HL-60 (cell line): Measurements from ENCODE around the gene PPP2R2D.

ENCODE experiments used
- CTCF ChIP-seq: IDR thresholded peaks from one replicate; pipeline ENCODE4 v1.5.1; 2011; ENCODE audit warnings: low read length, control low read depth, inconsistent platforms; ENCODE audit not compliant: insufficient read depth
- GABPA ChIP-seq: IDR thresholded peaks from 2 replicates; pipeline ENCODE4 v1.6.1; 2012; ENCODE audit warnings: low read depth
- POLR2AphosphoS5 ChIP-seq: IDR thresholded peaks from 2 replicates; pipeline ENCODE4 v1.6.1; 2012; ENCODE audit warnings: low read depth
- TF ChIP-seq, protein P1 (sequence below): IDR thresholded peaks from 2 replicates; pipeline ENCODE4 v1.6.1; 2012; ENCODE audit warnings: low read depth; ENCODE audit not compliant: insufficient replicate concordance

- TF ChIP-seq CTCF (no peak), GABPA (no peak), POLR2AphosphoS5 (no peak)
- TF ChIP-seq, protein P1, sequence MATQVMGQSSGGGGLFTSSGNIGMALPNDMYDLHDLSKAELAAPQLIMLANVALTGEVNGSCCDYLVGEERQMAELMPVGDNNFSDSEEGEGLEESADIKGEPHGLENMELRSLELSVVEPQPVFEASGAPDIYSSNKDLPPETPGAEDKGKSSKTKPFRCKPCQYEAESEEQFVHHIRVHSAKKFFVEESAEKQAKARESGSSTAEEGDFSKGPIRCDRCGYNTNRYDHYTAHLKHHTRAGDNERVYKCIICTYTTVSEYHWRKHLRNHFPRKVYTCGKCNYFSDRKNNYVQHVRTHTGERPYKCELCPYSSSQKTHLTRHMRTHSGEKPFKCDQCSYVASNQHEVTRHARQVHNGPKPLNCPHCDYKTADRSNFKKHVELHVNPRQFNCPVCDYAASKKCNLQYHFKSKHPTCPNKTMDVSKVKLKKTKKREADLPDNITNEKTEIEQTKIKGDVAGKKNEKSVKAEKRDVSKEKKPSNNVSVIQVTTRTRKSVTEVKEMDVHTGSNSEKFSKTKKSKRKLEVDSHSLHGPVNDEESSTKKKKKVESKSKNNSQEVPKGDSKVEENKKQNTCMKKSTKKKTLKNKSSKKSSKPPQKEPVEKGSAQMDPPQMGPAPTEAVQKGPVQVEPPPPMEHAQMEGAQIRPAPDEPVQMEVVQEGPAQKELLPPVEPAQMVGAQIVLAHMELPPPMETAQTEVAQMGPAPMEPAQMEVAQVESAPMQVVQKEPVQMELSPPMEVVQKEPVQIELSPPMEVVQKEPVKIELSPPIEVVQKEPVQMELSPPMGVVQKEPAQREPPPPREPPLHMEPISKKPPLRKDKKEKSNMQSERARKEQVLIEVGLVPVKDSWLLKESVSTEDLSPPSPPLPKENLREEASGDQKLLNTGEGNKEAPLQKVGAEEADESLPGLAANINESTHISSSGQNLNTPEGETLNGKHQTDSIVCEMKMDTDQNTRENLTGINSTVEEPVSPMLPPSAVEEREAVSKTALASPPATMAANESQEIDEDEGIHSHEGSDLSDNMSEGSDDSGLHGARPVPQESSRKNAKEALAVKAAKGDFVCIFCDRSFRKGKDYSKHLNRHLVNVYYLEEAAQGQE = no peak
These were observed 80.1 kb downstream of the PPP2R2D start for GRCh38 chr10:131980761-131981428.
